ENCODE results near the gene EYA4.

The EYA4 gene

DNA sequence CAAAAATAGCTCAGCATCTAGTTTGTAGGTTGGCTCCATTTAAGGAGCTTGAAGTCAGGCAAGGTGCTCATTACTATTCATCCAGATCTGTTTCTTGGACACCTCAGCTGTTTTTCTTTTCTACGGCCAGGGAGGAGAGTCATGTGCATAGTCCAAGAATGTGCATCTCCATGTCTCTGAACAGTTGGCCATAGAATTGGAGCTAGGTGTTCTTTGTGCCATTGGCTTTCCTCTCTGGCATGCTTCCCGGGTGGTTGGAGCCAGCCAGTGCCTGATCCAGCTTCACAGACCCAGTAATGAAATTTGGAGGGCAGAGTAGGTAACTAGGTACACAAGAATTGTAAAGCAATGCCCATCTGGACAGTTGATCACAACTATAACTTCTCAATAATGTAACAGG, 21.6 kb downstream of the EYA4 start:
- DNase-seq (ENCODE audit: low read depth) = no peak
- no peak overlapping the region for H3K4me3 ChIP-seq (ENCODE audit: low read depth, low read length)
- TF ChIP-seq, protein P1, sequence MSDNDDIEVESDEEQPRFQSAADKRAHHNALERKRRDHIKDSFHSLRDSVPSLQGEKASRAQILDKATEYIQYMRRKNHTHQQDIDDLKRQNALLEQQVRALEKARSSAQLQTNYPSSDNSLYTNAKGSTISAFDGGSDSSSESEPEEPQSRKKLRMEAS (IDR thresholded peaks at IDR 0.05; ENCODE audit: low read depth, low read length) = no peak
- TF ChIP-seq MYC (IDR thresholded peaks at IDR 0.05; ENCODE audit: low read depth, low read length) = no peak
- TF ChIP-seq, protein P2, sequence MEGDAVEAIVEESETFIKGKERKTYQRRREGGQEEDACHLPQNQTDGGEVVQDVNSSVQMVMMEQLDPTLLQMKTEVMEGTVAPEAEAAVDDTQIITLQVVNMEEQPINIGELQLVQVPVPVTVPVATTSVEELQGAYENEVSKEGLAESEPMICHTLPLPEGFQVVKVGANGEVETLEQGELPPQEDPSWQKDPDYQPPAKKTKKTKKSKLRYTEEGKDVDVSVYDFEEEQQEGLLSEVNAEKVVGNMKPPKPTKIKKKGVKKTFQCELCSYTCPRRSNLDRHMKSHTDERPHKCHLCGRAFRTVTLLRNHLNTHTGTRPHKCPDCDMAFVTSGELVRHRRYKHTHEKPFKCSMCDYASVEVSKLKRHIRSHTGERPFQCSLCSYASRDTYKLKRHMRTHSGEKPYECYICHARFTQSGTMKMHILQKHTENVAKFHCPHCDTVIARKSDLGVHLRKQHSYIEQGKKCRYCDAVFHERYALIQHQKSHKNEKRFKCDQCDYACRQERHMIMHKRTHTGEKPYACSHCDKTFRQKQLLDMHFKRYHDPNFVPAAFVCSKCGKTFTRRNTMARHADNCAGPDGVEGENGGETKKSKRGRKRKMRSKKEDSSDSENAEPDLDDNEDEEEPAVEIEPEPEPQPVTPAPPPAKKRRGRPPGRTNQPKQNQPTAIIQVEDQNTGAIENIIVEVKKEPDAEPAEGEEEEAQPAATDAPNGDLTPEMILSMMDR (IDR thresholded peaks at IDR 0.05; ENCODE audit: low read depth, low read length) = no peak

- no peak for DNase-seq (ENCODE audit: low read depth)
- no peak overlapping the region for H3K4me3 ChIP-seq (ENCODE audit: low read depth, low read length)
- TF ChIP-seq POLR2A (IDR thresholded peaks at IDR 0.05; ENCODE audit: extremely low read depth, insufficient read length) = no peak
- no peak for TF ChIP-seq MYC (IDR thresholded peaks at IDR 0.05; ENCODE audit: low read depth, low read length)
- TF ChIP-seq, protein P1 (IDR thresholded peaks at IDR 0.05; ENCODE audit: low read depth, low read length) = no peak
- TF ChIP-seq, protein P2 (IDR thresholded peaks at IDR 0.05; ENCODE audit: low read depth, low read length) = no peak
Measured at GRCh38 chr6:133265066-133265465, 23.9 kb downstream of the EYA4 start.

GRCh38 chr6:133266186-133266585, 25.0 kb downstream of the EYA4 start:
- DNase-seq (ENCODE audit: low read depth) = no peak
- TF ChIP-seq MYC (IDR thresholded peaks at IDR 0.05; ENCODE audit: low read depth, low read length) = no peak
- TF ChIP-seq, protein P2 (IDR thresholded peaks at IDR 0.05; ENCODE audit: low read depth, low read length) = no peak
- no peak for TF ChIP-seq POLR2A (IDR thresholded peaks at IDR 0.05; ENCODE audit: extremely low read depth, insufficient read length)
- TF ChIP-seq, protein P1 (IDR thresholded peaks at IDR 0.05; ENCODE audit: low read depth, low read length) = no peak
- H3K4me3 ChIP-seq (ENCODE audit: low read depth, low read length) = no peak overlapping the region

DNA sequence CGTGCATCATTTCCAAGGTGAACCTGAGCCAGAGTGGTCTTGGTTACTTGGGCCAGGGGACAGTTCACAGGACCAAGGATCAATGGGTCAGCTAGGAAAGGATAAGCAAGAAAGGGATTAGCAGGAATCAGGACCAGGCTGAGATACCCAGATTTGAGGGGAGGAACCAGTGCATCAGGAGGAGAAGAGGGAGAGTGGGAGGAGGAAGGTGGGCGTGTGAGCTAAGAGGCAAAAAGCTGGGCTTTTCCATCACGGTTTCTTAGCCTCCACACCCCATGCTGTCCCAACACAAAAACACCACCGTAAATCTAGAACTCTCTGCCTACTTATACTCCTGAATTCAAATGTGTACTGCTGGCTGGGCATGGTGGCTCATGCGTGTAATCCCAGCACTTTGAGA, 27.5 kb downstream of the EYA4 start:
- no peak for TF ChIP-seq POLR2A (IDR thresholded peaks at IDR 0.05; ENCODE audit: extremely low read depth, insufficient read length)
- TF ChIP-seq, protein P1 (IDR thresholded peaks at IDR 0.05; ENCODE audit: low read depth, low read length) = no peak
- DNase-seq (ENCODE audit: low read depth) = no peak
- no peak overlapping the region for H3K4me3 ChIP-seq (ENCODE audit: low read depth, low read length)

DNA sequence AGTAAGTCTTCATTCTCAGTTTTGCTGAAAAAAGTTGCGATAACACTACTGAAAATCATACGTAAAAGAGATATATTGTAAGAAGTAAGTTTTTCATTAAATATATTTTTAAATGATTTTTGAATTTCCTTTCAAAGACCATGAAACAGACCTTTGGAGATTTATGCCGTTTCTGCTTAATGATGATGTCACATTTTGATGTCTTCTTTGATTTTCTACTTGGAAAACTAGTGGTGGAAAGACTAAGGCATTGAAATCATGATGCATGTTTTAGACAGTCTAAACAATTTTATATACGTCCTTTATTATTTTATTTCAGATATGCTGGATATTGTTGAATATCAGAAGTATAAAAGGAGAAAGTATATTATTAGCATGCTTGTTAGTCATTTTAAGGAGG, 33.7 kb downstream of the EYA4 start:
- DNase-seq (ENCODE audit: low read depth) = no peak
- TF ChIP-seq MYC (IDR thresholded peaks at IDR 0.05; ENCODE audit: low read depth, low read length) (no peak), POLR2A (IDR thresholded peaks at IDR 0.05; ENCODE audit: extremely low read depth, insufficient read length) (no peak)
- TF ChIP-seq, protein P1 (IDR thresholded peaks at IDR 0.05; ENCODE audit: low read depth, low read length) = no peak
- TF ChIP-seq, protein P2 (IDR thresholded peaks at IDR 0.05; ENCODE audit: low read depth, low read length) = no peak

GRCh38 chr6:133275213-133275612, 34.1 kb downstream of the EYA4 start:
- DNase-seq (ENCODE audit: low read depth) = no peak
- H3K4me3 ChIP-seq (ENCODE audit: low read depth, low read length) = no peak overlapping the region
- TF ChIP-seq POLR2A (IDR thresholded peaks at IDR 0.05; ENCODE audit: extremely low read depth, insufficient read length) = no peak
- TF ChIP-seq MYC (IDR thresholded peaks at IDR 0.05; ENCODE audit: low read depth, low read length) = no peak
- TF ChIP-seq, protein P1 (IDR thresholded peaks at IDR 0.05; ENCODE audit: low read depth, low read length) = no peak
- TF ChIP-seq, protein P2 (IDR thresholded peaks at IDR 0.05; ENCODE audit: low read depth, low read length) = no peak

More for the DNA sequence above, 33.7 kb downstream of the EYA4 start:
- H3K4me3 ChIP-seq (ENCODE audit: low read depth, low read length) = no peak overlapping the region
